Panc1 (cell line): Measurements from ENCODE around the gene SHC3. TPM values are rescaled to one million over a fixed set of nuclear protein-coding genes. Genes with fewer than 3 reads are reported as not detected.

Experiments used
- ATAC-seq: fragments of 200-7000 bp; cut with Tn5 transposase; 2 replicates; pipeline ENCODE4 v1.9.1; 2020; ENCODE audit warnings: mild to moderate bottlenecking, moderate library complexity
- BruUV-seq: library from RNA; stranded (reverse); fragments of 400-500 nt; replicated peaks from 2 replicates; lab custom pipeline; 2021; lab: Mats Ljungman, UMichigan
- CTCF ChIA-PET: fragments of 300-600 bp; sonication (Branson Sonifier 250); formaldehyde crosslinking; loops from one replicate; lab custom pipeline; 2022; ENCODE audit warnings: antibody characterized with exemption; lab: Charles Lee
- POLR2A ChIA-PET: fragments of 300-600 bp; sonication (Branson Sonifier 250); formaldehyde crosslinking; loops from one replicate; lab custom pipeline; 2022; ENCODE audit warnings: antibody characterized with exemption; lab: Charles Lee
- DNase-seq: peaks from one replicate; pipeline ENCODE4 v3.0.0-alpha.2; 2010; ENCODE audit warnings: low read depth, low spot score
- H3K27ac ChIP-seq: 2 replicates; pipeline ENCODE4 v1.5.1; 2011; ENCODE audit warnings: mild to moderate bottlenecking, low read length, inconsistent platforms
- H3K27me3 ChIP-seq: fragments of 200-500 bp; sonication (Bioruptor generic); 2 replicates; pipeline ENCODE4 v1.6.0; 2014; ENCODE audit warnings: low read length, inconsistent platforms; ENCODE audit not compliant: control insufficient read depth, insufficient read depth
- H3K36me3 ChIP-seq: fragments of 200-500 bp; sonication (Bioruptor generic); 2 replicates; pipeline ENCODE4 v1.5.1; 2014; ENCODE audit warnings: inconsistent platforms, mild to moderate bottlenecking, low read length, moderate library complexity; ENCODE audit not compliant: control insufficient read depth, insufficient read depth
- H3K4me1 ChIP-seq: 2 replicates; pipeline ENCODE4 v1.5.1; 2011; ENCODE audit warnings: inconsistent platforms, mild to moderate bottlenecking, low read length, moderate library complexity; ENCODE audit not compliant: control insufficient read depth, insufficient read depth
- H3K4me3 ChIP-seq, 2 experiments: 2 replicates each; pipeline ENCODE4 v1.5.1; 2011 to 2012; ENCODE audit warnings: low read depth in 2 of 2, low read length in 2 of 2, mild to moderate bottlenecking in 2 of 2, inconsistent platforms in 1 of 2, moderate library complexity in 1 of 2
- H3K9me3 ChIP-seq: fragments of 200-500 bp; sonication (Bioruptor generic); 2 replicates; pipeline ENCODE4 v1.5.1; 2014; ENCODE audit warnings: low read depth, mild to moderate bottlenecking, inconsistent platforms, low read length, moderate library complexity; ENCODE audit not compliant: control insufficient read depth, insufficient read depth
- CTCF ChIP-seq: fragments of 450-650 bp; IDR thresholded peaks from 2 replicates; pipeline ENCODE4 v1.5.1; 2017; ENCODE audit warnings: mild to moderate bottlenecking
- POLR2AphosphoS5 ChIP-seq: IDR thresholded peaks from 2 replicates; pipeline ENCODE4 v1.6.1; 2012; ENCODE audit warnings: mild to moderate bottlenecking, low read depth, low read length, moderate library complexity
- REST ChIP-seq, 2 experiments: IDR thresholded peaks; 2 replicates each; pipeline ENCODE4 v1.6.1; 2011 to 2012; ENCODE audit warnings: low read depth in 2 of 2, control low read depth in 1 of 2, low read length in 1 of 2, mild to moderate bottlenecking in 1 of 2, moderate library complexity in 1 of 2; ENCODE audit not compliant: insufficient read depth in 1 of 2
- SIN3A ChIP-seq: IDR thresholded peaks from 2 replicates; pipeline ENCODE4 v1.6.1; 2012; ENCODE audit warnings: low read depth, mild to moderate bottlenecking, low read length, moderate library complexity, borderline replicate concordance; ENCODE audit not compliant: insufficient read depth
- TCF7L2 ChIP-seq: IDR thresholded peaks from 2 replicates; pipeline ENCODE4 v1.6.1; 2011; ENCODE audit warnings: mild to moderate bottlenecking, low read depth, low read length, inconsistent platforms
- in situ Hi-C: cut with HindIII; loops from 2 replicates; pipeline ENCODE4 v1.10.0; 2016; ENCODE audit warnings: low sequenced_read_pairs, low pct_unique_long_range_greater_than_20kb
- intact Hi-C: fragments of 100-400 bp; cut with micrococcal nuclease; formaldehyde crosslinking; loops from one replicate; pipeline ENCODE4 v1.10.0; 2022; ENCODE audit not compliant: unreplicated experiment
- total RNA-seq: library from RNA; stranded (reverse); gene quantifications from one replicate; pipeline ENCODE4 v1.2.1, GENCODE V29; 2021; ENCODE audit not compliant: unreplicated experiment

SHC3 gene
- total RNA-seq, 1 experiment from 2014 or later: 1.7 TPM

DNA sequence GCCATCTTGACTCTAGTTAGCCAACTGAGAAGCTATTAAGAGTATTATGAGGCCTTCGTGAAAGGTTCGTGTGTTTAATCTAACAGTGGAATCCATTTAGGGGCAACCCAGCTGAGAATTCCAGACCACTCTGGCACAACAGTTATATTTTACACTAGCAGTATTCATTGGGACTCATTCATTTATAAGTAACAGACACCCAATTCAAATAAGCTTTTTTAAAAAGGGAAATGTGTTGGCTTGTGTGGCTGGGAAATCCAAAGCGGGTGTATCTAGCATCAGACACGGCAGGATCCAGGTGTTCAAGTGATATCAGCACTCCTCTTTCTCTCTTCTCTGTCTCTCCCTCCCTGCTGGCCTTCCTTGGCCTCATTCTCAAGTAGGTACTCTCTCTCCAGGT is 46.0 kb upstream of the SHC3 start:
- in situ Hi-C loops: no loop called here
- ATAC-seq (no peak), DNase-seq (no peak)
- no peaks in the 10 kb centered on the region for H3K4me1 ChIP-seq
- intact Hi-C loops: no loop called here
- no TSS peak for BruUV-seq
- H3K27ac ChIP-seq: no peak overlapping the region
- no peaks in the 10 kb centered on the region for H3K36me3 ChIP-seq
- no peak overlapping the region for H3K4me3 ChIP-seq
- no peak for TF ChIP-seq CTCF
- no peak for TF ChIP-seq REST (IDR thresholded peaks at IDR 0.05; ENCODE audit: insufficient read depth in 1 of 2, low read depth in 2 of 2, low read length in 1 of 2)
- TF ChIP-seq TCF7L2: no peak
- ChIA-PET POLR2A (no interaction called here), CTCF (no interaction called here)
- no peaks in the 10 kb centered on the region for H3K27me3 ChIP-seq
- no peaks in the 10 kb centered on the region for H3K9me3 ChIP-seq

DNA sequence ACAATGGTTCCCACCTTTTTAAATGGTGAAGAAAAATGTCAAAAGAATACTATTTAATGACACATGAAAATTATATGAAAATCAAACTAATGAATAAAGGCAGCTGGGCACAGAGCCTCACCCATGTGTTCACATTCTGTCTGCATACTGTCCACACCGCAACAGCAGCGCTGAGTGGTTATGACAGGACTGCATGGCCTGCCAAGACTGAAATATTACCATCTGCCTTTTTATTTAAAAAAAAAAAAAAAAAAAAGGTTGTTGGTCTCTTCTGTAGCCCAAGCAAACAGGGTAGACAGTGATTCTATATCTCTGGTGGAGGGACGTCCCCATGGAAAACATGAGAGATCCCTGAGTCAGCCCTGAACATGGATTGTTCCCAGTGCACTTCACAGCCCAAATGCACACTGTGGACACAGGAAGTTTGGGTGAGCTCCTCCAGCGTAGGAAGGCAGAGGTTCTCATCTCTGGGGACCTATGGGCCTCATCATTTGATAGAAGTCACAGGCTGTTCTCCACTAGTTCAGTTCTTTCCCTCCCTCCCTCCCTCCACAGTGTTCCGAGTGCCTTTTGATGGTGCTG is 44.9 kb upstream of the SHC3 start:
- H3K27me3 ChIP-seq: no peaks in the 10 kb centered on the region
- H3K27ac ChIP-seq: no peak overlapping the region
- in situ Hi-C loops (no loop called here), intact Hi-C loops (no loop called here)
- ATAC-seq (no peak), DNase-seq (no peak)
- ChIA-PET CTCF (no interaction called here), POLR2A (no interaction called here)
- no peaks in the 10 kb centered on the region for H3K4me1 ChIP-seq
- H3K9me3 ChIP-seq: no peaks in the 10 kb centered on the region
- no peaks in the 10 kb centered on the region for H3K36me3 ChIP-seq
- TF ChIP-seq REST (IDR thresholded peaks at IDR 0.05; ENCODE audit: insufficient read depth in 1 of 2, low read depth in 2 of 2, low read length in 1 of 2) (no peak), SIN3A (no peak), POLR2AphosphoS5 (no peak), TCF7L2 (no peak), CTCF (no peak)
- no peak overlapping the region for H3K4me3 ChIP-seq
- BruUV-seq: no TSS peak
